Measurements from ENCODE around the gene GPM6B. TPM values are rescaled to one million over a fixed set of nuclear protein-coding genes. Genes with fewer than 3 reads are reported as not detected.
"Not testable (repeated sequence)": the region's sequence is repeated elsewhere in the genome, so short reads cannot be mapped to it uniquely, and the experiment has no call there.

Gene GPM6B
- total RNA-seq, 1 donor, result 0.21 TPM

- Histone ChIP-seq H3K27me3 (ENCODE audit: insufficient read depth, low read length) (no peaks in the 10 kb centered on the region), H3K4me1 (ENCODE audit: insufficient read depth, low read length) (peaks cover 32% of the 10 kb centered on the region), H3K9me3 (ENCODE audit: low read depth, low read length) (no peaks in the 10 kb centered on the region), H3K4me3 (ENCODE audit: low read length) (peak within 1 kb of the TSS; percentile 78)
These were observed 82.4 kb downstream of the GPM6B start, which contains the start of the genes OFD1 and TRAPPC2 for GRCh38 chrX:13734278-13735172. Gene OFD1, plus strand, starts transcription at chrX:13734748. Its CDS starts 324 bp downstream, at chrX:13735072. Gene TRAPPC2, minus strand, starts transcription at chrX:13734620. Its CDS starts 14,657 bp downstream, at chrX:13719963.

GRCh38 chrX:13733506-13733905, 83.4 kb downstream of the GPM6B start:
- Histone ChIP-seq H3K4me1 (ENCODE audit: insufficient read depth, low read length) (peaks cover 32% of the 10 kb centered on the region), H3K27me3 (ENCODE audit: insufficient read depth, low read length) (no peaks in the 10 kb centered on the region)

GRCh38 chrX:13732246-13733067, 84.4 kb downstream of the GPM6B start:
- H3K4me3 ChIP-seq (ENCODE audit: low read length), result no peak overlapping the region
- peaks cover 32% of the 10 kb centered on the region for H3K4me1 ChIP-seq (ENCODE audit: insufficient read depth, low read length)
- no peaks in the 10 kb centered on the region for H3K27me3 ChIP-seq (ENCODE audit: insufficient read depth, low read length)
- H3K9me3 ChIP-seq (ENCODE audit: low read depth, low read length), result no peaks in the 10 kb centered on the region

More at GRCh38 chrX:13733506-13733905, 83.4 kb downstream of the GPM6B start:
- Histone ChIP-seq H3K4me3 (ENCODE audit: low read length) (peak overlapping the region; percentile 78), H3K9me3 (ENCODE audit: low read depth, low read length) (no peaks in the 10 kb centered on the region)

- not testable (repeated sequence) for H3K4me3 ChIP-seq (ENCODE audit: low read length); H3K27me3 ChIP-seq (ENCODE audit: insufficient read depth, low read length); H3K9me3 ChIP-seq (ENCODE audit: low read depth, low read length)
- peaks cover 22% of the 10 kb centered on the region for H3K4me1 ChIP-seq (ENCODE audit: insufficient read depth, low read length)
These were observed 86.4 kb downstream of the GPM6B start for GRCh38 chrX:13730523-13730922.

- not testable (repeated sequence) for H3K9me3 ChIP-seq (ENCODE audit: low read depth, low read length); H3K27me3 ChIP-seq (ENCODE audit: insufficient read depth, low read length); H3K4me3 ChIP-seq (ENCODE audit: low read length); H3K4me1 ChIP-seq (ENCODE audit: insufficient read depth, low read length)
These were observed 90.3 kb downstream of the GPM6B start for GRCh38 chrX:13726583-13726982.

- not testable (repeated sequence) for H3K9me3 ChIP-seq (ENCODE audit: low read depth, low read length); H3K4me3 ChIP-seq (ENCODE audit: low read length); H3K27me3 ChIP-seq (ENCODE audit: insufficient read depth, low read length); H3K4me1 ChIP-seq (ENCODE audit: insufficient read depth, low read length)
These were observed 92.0 kb downstream of the GPM6B start for GRCh38 chrX:13724878-13725277.

- H3K4me1 ChIP-seq (ENCODE audit: insufficient read depth, low read length), result peaks cover 19% of the 10 kb centered on the region
- H3K4me3 ChIP-seq (ENCODE audit: low read length), result no peak overlapping the region
- H3K9me3 ChIP-seq (ENCODE audit: low read depth, low read length), result no peaks in the 10 kb centered on the region
- no peaks in the 10 kb centered on the region for H3K27me3 ChIP-seq (ENCODE audit: insufficient read depth, low read length)
These were observed 94.9 kb downstream of the GPM6B start for GRCh38 chrX:13721819-13722519.

GRCh38 chrX:13721371-13721770, 95.5 kb downstream of the GPM6B start:
- no peak overlapping the region for H3K4me3 ChIP-seq (ENCODE audit: low read length)
- H3K4me1 ChIP-seq (ENCODE audit: insufficient read depth, low read length), result peaks cover 20% of the 10 kb centered on the region
- no peaks in the 10 kb centered on the region for H3K9me3 ChIP-seq (ENCODE audit: low read depth, low read length)
- no peaks in the 10 kb centered on the region for H3K27me3 ChIP-seq (ENCODE audit: insufficient read depth, low read length)

Other genes with a start within 250 kb of the GPM6B start
- gene EGFL6, start 247.5 kb downstream of the GPM6B start, total RNA-seq, result not detected
- 18.5 TPM for gene TCEANC, start 164.0 kb downstream of the GPM6B start, total RNA-seq
- gene RAB9A, start 128.0 kb downstream of the GPM6B start, total RNA-seq, result 41.3 TPM
- gene TRAPPC2, start 82.5 kb downstream of the GPM6B start, total RNA-seq, result 31.5 TPM
- 40.1 TPM for gene OFD1, start 82.3 kb downstream of the GPM6B start, total RNA-seq
- 6.1 TPM for gene GEMIN8, start 212.8 kb upstream of the GPM6B start, total RNA-seq

All from mononuclear cell (primary cell).